ENCODE results near the gene DNAH17. TPM values are rescaled to one million over a fixed set of nuclear protein-coding genes. Genes with fewer than 3 reads are reported as not detected.

The DNAH17 gene
- total RNA-seq, 1 experiment from 2014 or later: 0.13 TPM

GRCh38 chr17:78605429-78605828 lies 28.2 kb upstream of the DNAH17 start:
- Histone ChIP-seq H3K18ac (ENCODE audit: insufficient read length, low read depth, low read length) (no peak overlapping the region), H2BK5ac (ENCODE audit: insufficient read length, low read length) (no peak overlapping the region), H3K4me2 (ENCODE audit: insufficient read depth, insufficient read length, low read length) (no peak overlapping the region), H3K4me1 (ENCODE audit: insufficient read depth, low read length) (no peaks in the 10 kb centered on the region), H4K20me1 (ENCODE audit: control insufficient read depth, insufficient read depth, insufficient read length) (no peaks in the 10 kb centered on the region), H2BK15ac (ENCODE audit: low read depth, low read length) (no peak overlapping the region), H3K9me3 (ENCODE audit: control insufficient read depth, low read depth, low read length) (no peaks in the 10 kb centered on the region), H3K56ac (ENCODE audit: insufficient read length, low read depth, low read length) (no peak overlapping the region), H3K9ac (ENCODE audit: extremely low read depth, insufficient read length, low read length) (no peak overlapping the region), H2BK120ac (ENCODE audit: low read depth, low read length, poor library complexity, severe bottlenecking) (no peak overlapping the region), H3T11ph (ENCODE audit: low read length) (no peak overlapping the region), H2BK20ac (ENCODE audit: low read depth, low read length, poor library complexity, severe bottlenecking) (no peak overlapping the region), H2AFZ (ENCODE audit: low read length) (no peak overlapping the region), H2AK5ac (ENCODE audit: insufficient read length, low read length) (no peak overlapping the region), H3K79me2 (ENCODE audit: insufficient read depth, low read length) (no peaks in the 10 kb centered on the region), H3K23me2 (ENCODE audit: insufficient read length, low read depth, low read length, poor library complexity, severe bottlenecking) (no peaks in the 10 kb centered on the region), H4K5ac (ENCODE audit: insufficient read length, low read depth, low read length) (no peak overlapping the region), H2BK12ac (ENCODE audit: insufficient read length, low read depth, low read length) (no peak overlapping the region), H3K79me1 (ENCODE audit: insufficient read depth, low read depth, low read length, poor library complexity, severe bottlenecking) (no peaks in the 10 kb centered on the region), H4K91ac (ENCODE audit: insufficient read length, low read depth, low read length) (no peak overlapping the region), H3K27me3 (ENCODE audit: insufficient read depth, low read length) (no peaks in the 10 kb centered on the region), H3K14ac (ENCODE audit: insufficient read depth, low read length) (no peak overlapping the region), H4K8ac (replicated peaks; ENCODE audit: insufficient read length, low read depth, low read length) (no peak overlapping the region), H3K4ac (ENCODE audit: low read depth, low read length) (no peak overlapping the region), H3K27ac (ENCODE audit: insufficient read length, low read depth, low read length) (no peak overlapping the region), H3K23ac (ENCODE audit: insufficient read length, low read depth, low read length) (no peak overlapping the region)
- Mint-ChIP-seq H3K36me3 (ENCODE audit: insufficient read depth in 1 of 3, low read depth in 3 of 3) (no peaks in the 10 kb centered on the region), H3K27ac (no peak overlapping the region), H3K4me3 (no peak overlapping the region), H3K9me3 (no peaks in the 10 kb centered on the region), H3K27me3 (ENCODE audit: low read depth) (peaks cover 21% of the 10 kb centered on the region), H3K4me1 (peaks cover 7 to 15% of the 10 kb centered on the region in 2 experiments)
- no CpG with 5 or more reads among the region's 3 CpGs for WGBS (ENCODE audit: extremely low coverage, insufficient read length, low lambda C conversion rate)
- no peak for TF ChIP-seq CTCF (conservative IDR thresholded peaks at IDR 0.05)
- no peak for DNase-seq

Measured in H9 (cell line).